ENCODE results near the gene UBE3A. TPM values are rescaled to one million over a fixed set of nuclear protein-coding genes. Genes with fewer than 3 reads are reported as not detected.
"Not testable (repeated sequence)": the region's sequence is repeated elsewhere in the genome, so short reads cannot be mapped to it uniquely, and the experiment has no call there.

Gene UBE3A
- total and polyA plus RNA-seq, 3 donors from 2014 or later = 77.3 to 103 (median 86.5) TPM

DNA sequence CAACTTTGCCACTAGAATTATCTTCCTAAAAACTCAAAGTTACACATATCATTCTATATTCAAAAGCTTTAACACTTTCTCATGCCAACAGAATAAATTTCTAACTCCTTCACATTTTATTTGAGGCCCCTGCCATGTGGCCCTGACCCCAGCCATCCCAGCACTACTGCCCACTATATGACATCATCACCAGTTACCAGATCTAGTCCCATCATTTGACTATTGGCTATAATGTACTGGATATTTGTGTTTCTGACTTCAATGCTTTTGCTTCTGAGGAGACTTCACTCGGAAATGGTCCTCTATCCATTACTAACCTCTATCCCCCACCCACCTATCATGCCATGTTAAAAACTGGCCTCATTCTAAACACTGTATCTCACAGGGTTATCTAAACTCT is 23.6 kb downstream of the UBE3A start:
- Histone ChIP-seq H3K27me3 (no peaks in the 10 kb centered on the region), H3K4me3 (no peak overlapping the region), H3K9me3 (no peaks in the 10 kb centered on the region), H3K4me1 (no peaks in the 10 kb centered on the region), H3K36me3 (ENCODE audit: low read depth, missing control alignments) (no peaks in the 10 kb centered on the region), H3K27ac (no peak overlapping the region)
- intact Hi-C loops (cut with DNase I; ENCODE audit: low total_unique reads) = no loop called here
- WGBS, 2 donors = 92 to 100% methylated on average over 1 of the region's 1 CpG
- DNase-seq = no peak
- no peak for TF ChIP-seq POLR2A (IDR thresholded peaks at IDR 0.05)
- TF ChIP-seq, protein P1, sequence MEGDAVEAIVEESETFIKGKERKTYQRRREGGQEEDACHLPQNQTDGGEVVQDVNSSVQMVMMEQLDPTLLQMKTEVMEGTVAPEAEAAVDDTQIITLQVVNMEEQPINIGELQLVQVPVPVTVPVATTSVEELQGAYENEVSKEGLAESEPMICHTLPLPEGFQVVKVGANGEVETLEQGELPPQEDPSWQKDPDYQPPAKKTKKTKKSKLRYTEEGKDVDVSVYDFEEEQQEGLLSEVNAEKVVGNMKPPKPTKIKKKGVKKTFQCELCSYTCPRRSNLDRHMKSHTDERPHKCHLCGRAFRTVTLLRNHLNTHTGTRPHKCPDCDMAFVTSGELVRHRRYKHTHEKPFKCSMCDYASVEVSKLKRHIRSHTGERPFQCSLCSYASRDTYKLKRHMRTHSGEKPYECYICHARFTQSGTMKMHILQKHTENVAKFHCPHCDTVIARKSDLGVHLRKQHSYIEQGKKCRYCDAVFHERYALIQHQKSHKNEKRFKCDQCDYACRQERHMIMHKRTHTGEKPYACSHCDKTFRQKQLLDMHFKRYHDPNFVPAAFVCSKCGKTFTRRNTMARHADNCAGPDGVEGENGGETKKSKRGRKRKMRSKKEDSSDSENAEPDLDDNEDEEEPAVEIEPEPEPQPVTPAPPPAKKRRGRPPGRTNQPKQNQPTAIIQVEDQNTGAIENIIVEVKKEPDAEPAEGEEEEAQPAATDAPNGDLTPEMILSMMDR (IDR thresholded peaks at IDR 0.05) = no peak

DNA sequence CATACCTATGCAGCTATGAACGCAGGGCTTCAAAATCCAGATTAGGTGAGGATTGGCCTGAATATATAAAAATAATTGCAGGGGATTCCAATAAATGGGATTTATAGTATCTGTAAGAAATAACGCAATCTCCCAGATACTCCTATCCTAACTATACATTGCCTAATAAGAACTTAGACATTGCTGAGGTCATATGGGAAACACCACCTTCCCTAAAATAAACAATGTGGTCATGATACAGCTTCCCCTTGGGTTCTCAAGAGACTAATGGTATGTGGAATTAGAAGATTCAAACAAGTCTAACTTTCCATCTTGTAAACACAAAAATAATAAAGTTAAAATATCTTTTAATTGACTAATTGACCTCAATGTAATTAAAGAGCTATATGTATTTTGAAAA is 28.2 kb downstream of the UBE3A start:
- intact Hi-C loops (cut with DNase I; ENCODE audit: low total_unique reads) = no loop called here
- Histone ChIP-seq H3K4me3 (no peak overlapping the region), H3K9me3 (no peaks in the 10 kb centered on the region), H3K4me1 (no peaks in the 10 kb centered on the region), H3K36me3 (ENCODE audit: low read depth, missing control alignments) (no peaks in the 10 kb centered on the region), H3K27me3 (no peaks in the 10 kb centered on the region), H3K27ac (no peak overlapping the region)
- 95 to 96% methylated on average over 2 of the region's 2 CpGs for WGBS, 2 donors
- DNase-seq = no peak
- TF ChIP-seq, protein P1 (IDR thresholded peaks at IDR 0.05) = no peak
- TF ChIP-seq POLR2A (IDR thresholded peaks at IDR 0.05) = no peak

DNA sequence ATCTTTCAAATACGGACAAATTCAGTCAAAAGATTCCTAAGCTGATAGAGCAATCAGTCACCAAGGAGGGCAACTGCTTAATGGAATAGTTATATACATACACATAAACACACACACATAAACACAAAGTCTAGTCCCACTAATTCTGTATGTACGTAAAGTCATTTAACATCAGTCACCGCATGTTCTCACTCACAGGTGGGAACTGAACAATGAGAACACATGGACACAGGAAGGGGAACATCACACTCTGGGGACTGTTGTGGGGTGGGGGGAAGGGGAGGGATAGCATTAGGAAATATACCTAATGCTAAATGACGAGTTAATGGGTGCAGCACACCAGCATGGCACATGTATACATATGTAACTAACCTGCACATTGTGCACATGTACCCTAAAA is 29.1 kb downstream of the UBE3A start:
- DNase-seq; H3K4me3 ChIP-seq; H3K36me3 ChIP-seq (ENCODE audit: low read depth, missing control alignments); H3K27ac ChIP-seq; intact Hi-C loops (cut with DNase I; ENCODE audit: low total_unique reads); H3K4me1 ChIP-seq; H3K9me3 ChIP-seq; H3K27me3 ChIP-seq: not testable (repeated sequence)
- WGBS, 2 donors = 75 to 88% methylated on average over 4 of the region's 4 CpGs

DNA sequence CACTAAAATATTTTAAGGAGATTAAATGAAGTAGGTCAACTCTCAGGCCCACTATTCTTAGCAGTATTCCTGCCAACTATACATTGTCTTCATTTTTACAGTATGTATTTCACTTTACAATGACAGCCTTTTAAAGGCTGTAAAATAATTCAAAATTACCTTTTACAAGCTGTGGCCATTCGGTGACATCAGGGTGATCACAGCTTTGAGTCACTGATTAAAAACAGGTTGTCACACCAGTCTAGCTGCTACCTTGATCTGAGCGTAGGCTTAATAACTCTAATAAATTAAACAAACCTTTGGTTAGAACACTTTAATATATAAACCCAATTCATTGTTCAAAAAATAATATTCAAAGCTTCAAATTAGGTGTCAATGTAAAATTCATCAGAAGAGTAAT is 29.9 kb downstream of the UBE3A start:
- intact Hi-C loops (cut with DNase I; ENCODE audit: low total_unique reads) = no loop called here
- Histone ChIP-seq H3K9me3 (no peaks in the 10 kb centered on the region), H3K27ac (no peak overlapping the region), H3K4me1 (no peaks in the 10 kb centered on the region), H3K27me3 (no peaks in the 10 kb centered on the region), H3K36me3 (ENCODE audit: low read depth, missing control alignments) (no peaks in the 10 kb centered on the region), H3K4me3 (no peak overlapping the region)
- WGBS, 2 donors = 92 to 97% methylated on average over 2 of the region's 2 CpGs
- TF ChIP-seq POLR2A (IDR thresholded peaks at IDR 0.05) = no peak
- TF ChIP-seq, protein P1 (IDR thresholded peaks at IDR 0.05) = no peak
- DNase-seq = no peak

DNA sequence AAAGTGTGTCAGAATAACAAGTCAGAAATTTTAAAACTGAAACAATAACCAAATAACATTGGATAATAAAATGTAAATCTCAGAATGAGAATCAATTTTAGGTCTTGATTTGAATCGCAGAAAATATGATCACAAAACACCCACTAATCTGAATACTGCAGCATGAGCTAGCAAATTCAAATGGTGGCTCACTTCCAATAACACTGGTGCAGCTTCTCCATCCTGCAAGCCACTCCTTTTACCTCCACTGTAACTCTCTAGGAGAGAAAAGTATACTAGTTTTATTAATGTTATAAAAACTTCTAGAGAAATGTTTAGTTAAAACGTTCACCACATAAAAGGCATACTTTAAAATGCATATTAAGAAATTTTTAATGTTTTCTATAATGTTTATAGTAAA is 30.4 kb downstream of the UBE3A start:
- DNase-seq = no peak
- no peaks in the 10 kb centered on the region for H3K27me3 ChIP-seq
- no peaks in the 10 kb centered on the region for H3K36me3 ChIP-seq (ENCODE audit: low read depth, missing control alignments)
- intact Hi-C loops (cut with DNase I; ENCODE audit: low total_unique reads) = no loop called here
- 65% methylated on average over 2 of the region's 2 CpGs for WGBS, 2 donors
- H3K27ac ChIP-seq = no peak overlapping the region
- no peak for TF ChIP-seq POLR2A (IDR thresholded peaks at IDR 0.05)
- TF ChIP-seq, protein P1 (IDR thresholded peaks at IDR 0.05) = no peak
- no peak overlapping the region for H3K4me3 ChIP-seq
- H3K4me1 ChIP-seq = no peaks in the 10 kb centered on the region
- H3K9me3 ChIP-seq = no peaks in the 10 kb centered on the region
